Caco-2 (cell line): ENCODE data around the gene TSPAN9. TPM values are rescaled to one million over a fixed set of nuclear protein-coding genes. Genes with fewer than 3 reads are reported as not detected.

ENCODE experiments used
- BruUV-seq: library from RNA; stranded (reverse); fragments of 400-500 nt; replicated peaks from 2 replicates; lab custom pipeline; 2021; lab: Mats Ljungman, UMichigan
- CTCF ChIA-PET: fragments of 300-600 bp; sonication (Branson Sonifier 250); formaldehyde crosslinking; loops from one replicate; lab custom pipeline; 2022; ENCODE audit warnings: antibody characterized with exemption; lab: Charles Lee
- POLR2A ChIA-PET: fragments of 300-600 bp; sonication (Branson Sonifier 250); formaldehyde crosslinking; loops from one replicate; lab custom pipeline; 2022; ENCODE audit warnings: antibody characterized with exemption; lab: Charles Lee
- DNase-seq, 2 experiments: peaks; one replicate each; pipeline versions ENCODE4 v3.0.0 to v3.0.0-alpha.2; 2020 to 2022
- H3K27me3 ChIP-seq: replicated peaks from 2 replicates; pipeline ENCODE4 v1.6.0; 2011; ENCODE audit warnings: low read length; ENCODE audit not compliant: control insufficient read depth, insufficient read depth
- H3K36me3 ChIP-seq: 2 replicates; pipeline ENCODE4 v1.5.1; 2011; ENCODE audit warnings: low read length; ENCODE audit not compliant: control insufficient read depth, insufficient read depth
- H3K4me1 ChIP-seq: fragments of 250-450 bp; sonication (Bioruptor Pico); 2 replicates; pipeline ENCODE4 v1.5.1; 2020; ENCODE audit warnings: mild to moderate bottlenecking
- H3K4me3 ChIP-seq: 2 replicates; pipeline ENCODE4 v1.5.1; 2011; ENCODE audit warnings: low read depth, mild to moderate bottlenecking, control low read depth, low read length
- H3K9me3 ChIP-seq: fragments of 250-450 bp; sonication (Bioruptor Pico); 2 replicates; pipeline ENCODE4 v1.5.1; 2020; ENCODE audit warnings: mild to moderate bottlenecking, moderate library complexity
- H3K27ac Mint-ChIP-seq: one replicate; pipeline ENCODE4 v1.8.0; 2022; ENCODE audit warnings: mixed read lengths; ENCODE audit not compliant: unreplicated experiment
- H3K27me3 Mint-ChIP-seq: one replicate; pipeline ENCODE4 v1.8.0; 2022; ENCODE audit warnings: mixed read lengths; ENCODE audit not compliant: insufficient read depth, unreplicated experiment
- H3K36me3 Mint-ChIP-seq: one replicate; pipeline ENCODE4 v1.8.0; 2022; ENCODE audit warnings: mild to moderate bottlenecking, mixed read lengths; ENCODE audit not compliant: insufficient read depth, unreplicated experiment
- H3K4me1 Mint-ChIP-seq: one replicate; pipeline ENCODE4 v1.8.0; 2022; ENCODE audit warnings: low read depth, mixed read lengths; ENCODE audit not compliant: unreplicated experiment
- H3K4me3 Mint-ChIP-seq: one replicate; pipeline ENCODE4 v1.8.0; 2022; ENCODE audit warnings: mild to moderate bottlenecking, moderate library complexity, mixed read lengths; ENCODE audit not compliant: unreplicated experiment
- H3K9me3 Mint-ChIP-seq: one replicate; pipeline ENCODE4 v1.8.0; 2022; ENCODE audit warnings: mixed read lengths; ENCODE audit not compliant: unreplicated experiment
- CTCF ChIP-seq, 2 experiments: fragments of 200-600 bp in 1 of 2; IDR thresholded peaks; 1 replicate in 1 of 2; 2 replicates in 1 of 2; pipeline versions ENCODE4 v1.5.1 to v1.8.0; 2011 to 2022; ENCODE audit warnings: antibody characterized with exemption in 1 of 2, control low read depth in 1 of 2, inconsistent platforms in 1 of 2, low read depth in 1 of 2, low read length in 1 of 2, mild to moderate bottlenecking in 1 of 2, moderate library complexity in 1 of 2; ENCODE audit not compliant: insufficient read depth in 1 of 2, severe bottlenecking in 1 of 2, unreplicated experiment in 1 of 2
- intact Hi-C: fragments of 100-400 bp; cut with micrococcal nuclease; formaldehyde crosslinking; loops from one replicate; pipeline ENCODE4 v1.10.0; 2022; ENCODE audit not compliant: unreplicated experiment
- total RNA-seq: library from RNA; stranded (reverse); gene quantifications from 2 replicates; pipeline ENCODE4 v1.2.3, GENCODE V29; 2022

The TSPAN9 gene
- total RNA-seq, 1 experiment from 2014 or later = 49.1 TPM

DNA sequence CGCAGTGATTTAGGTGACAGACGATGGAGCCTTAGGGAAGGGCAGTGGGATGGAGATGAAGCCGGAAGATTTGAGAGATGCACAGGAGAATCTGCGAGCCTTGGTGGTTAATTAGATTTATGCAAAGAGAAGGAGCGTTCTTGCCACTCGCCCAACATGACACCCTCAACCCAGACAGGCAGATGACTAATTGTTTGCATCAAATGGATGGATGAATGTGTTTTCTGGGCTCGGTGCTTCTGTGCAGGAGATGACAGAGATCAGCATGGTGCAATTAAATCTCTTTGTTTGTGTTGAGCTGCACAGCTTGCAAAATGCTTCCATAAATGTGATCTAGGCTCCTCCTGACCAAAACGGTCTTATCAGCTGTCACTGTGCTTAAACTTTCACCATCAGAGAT lies 211.5 kb downstream of the TSPAN9 start:
- Mint-ChIP-seq H3K27me3 (no peaks in the 10 kb centered on the region), H3K36me3 (peaks cover 6% of the 10 kb centered on the region), H3K9me3 (no peaks in the 10 kb centered on the region), H3K27ac (no peak overlapping the region), H3K4me1 (no peaks in the 10 kb centered on the region), H3K4me3 (no peak overlapping the region)
- BruUV-seq = no TSS peak
- Histone ChIP-seq H3K4me1 (no peaks in the 10 kb centered on the region), H3K4me3 (no peak overlapping the region), H3K27me3 (no peaks in the 10 kb centered on the region), H3K9me3 (no peaks in the 10 kb centered on the region), H3K36me3 (no peaks in the 10 kb centered on the region)
- ChIA-PET POLR2A (no interaction called here), CTCF (interaction anchor here (0.8 to 2.4 kb wide), 2 partner anchors 12 to 13 kb away, joined by 3 to 8 read pairs; no protein-coding TSS in a partner anchor)
- intact Hi-C loops = no loop called here
- no peak for TF ChIP-seq CTCF (IDR thresholded peaks at IDR 0.05; ENCODE audit: insufficient read depth in 1 of 2, low read depth in 1 of 2, low read length in 1 of 2, severe bottlenecking in 1 of 2, unreplicated experiment in 1 of 2)
- DNase-seq = no peak

- Histone ChIP-seq H3K36me3 (no peaks in the 10 kb centered on the region), H3K4me3 (no peak overlapping the region), H3K27me3 (no peaks in the 10 kb centered on the region), H3K9me3 (no peaks in the 10 kb centered on the region), H3K4me1 (no peaks in the 10 kb centered on the region)
- intact Hi-C loops = no loop called here
- no peak overlapping the region for H3K4me3 Mint-ChIP-seq
- TF ChIP-seq CTCF (IDR thresholded peaks at IDR 0.05; ENCODE audit: insufficient read depth in 1 of 2, low read depth in 1 of 2, low read length in 1 of 2, severe bottlenecking in 1 of 2, unreplicated experiment in 1 of 2) = no peak
- ChIA-PET CTCF (interaction anchor here (0.9 to 1.2 kb wide), 2 partner anchors 11 to 24 kb away, joined by 5 to 11 read pairs; no protein-coding TSS in a partner anchor), POLR2A (no interaction called here)
- no peaks in the 10 kb centered on the region for H3K9me3 Mint-ChIP-seq
- BruUV-seq = no TSS peak
- H3K27me3 Mint-ChIP-seq = no peaks in the 10 kb centered on the region
- H3K36me3 Mint-ChIP-seq = no peaks in the 10 kb centered on the region
- H3K27ac Mint-ChIP-seq = no peak overlapping the region
- H3K4me1 Mint-ChIP-seq = no peaks in the 10 kb centered on the region
- DNase-seq = no peak
Observed at GRCh38 chr12:3289702-3290101, 212.5 kb downstream of the TSPAN9 start.

- H3K4me3 ChIP-seq = no peak overlapping the region
- no peak for DNase-seq
- no peaks in the 10 kb centered on the region for H3K9me3 Mint-ChIP-seq
- TF ChIP-seq CTCF (IDR thresholded peaks at IDR 0.05; ENCODE audit: insufficient read depth in 1 of 2, low read depth in 1 of 2, low read length in 1 of 2, severe bottlenecking in 1 of 2, unreplicated experiment in 1 of 2) = no peak
- no peaks in the 10 kb centered on the region for H3K27me3 ChIP-seq
- no peaks in the 10 kb centered on the region for H3K9me3 ChIP-seq
- peaks cover 10% of the 10 kb centered on the region for H3K27me3 Mint-ChIP-seq
- H3K27ac Mint-ChIP-seq = no peak overlapping the region
- ChIA-PET CTCF (interaction anchor here (0.9 kb wide), 1 partner anchor 9 kb away, joined by 12 read pairs; no protein-coding TSS in a partner anchor), POLR2A (no interaction called here)
- H3K4me3 Mint-ChIP-seq = no peak overlapping the region
- intact Hi-C loops = no loop called here
- H3K36me3 Mint-ChIP-seq = no peaks in the 10 kb centered on the region
- H3K4me1 ChIP-seq = no peaks in the 10 kb centered on the region
- H3K36me3 ChIP-seq = no peaks in the 10 kb centered on the region
- no peaks in the 10 kb centered on the region for H3K4me1 Mint-ChIP-seq
- BruUV-seq = no TSS peak
Observed at GRCh38 chr12:3291939-3292338, 214.8 kb downstream of the TSPAN9 start.
